GM21717 (cell line): ENCODE measurements around the gene SPAG16.
A peak's percentile ranks its signal among the peaks of the same experiment; 100 is the strongest.

ENCODE experiments used
- ATAC-seq: cut with Tn5 transposase; IDR thresholded peaks from one replicate; pipeline ENCODE4 v1.9.1; 2021; ENCODE audit warnings: mild to moderate bottlenecking, moderate library complexity; ENCODE audit not compliant: unreplicated experiment

SPAG16 gene

DNA sequence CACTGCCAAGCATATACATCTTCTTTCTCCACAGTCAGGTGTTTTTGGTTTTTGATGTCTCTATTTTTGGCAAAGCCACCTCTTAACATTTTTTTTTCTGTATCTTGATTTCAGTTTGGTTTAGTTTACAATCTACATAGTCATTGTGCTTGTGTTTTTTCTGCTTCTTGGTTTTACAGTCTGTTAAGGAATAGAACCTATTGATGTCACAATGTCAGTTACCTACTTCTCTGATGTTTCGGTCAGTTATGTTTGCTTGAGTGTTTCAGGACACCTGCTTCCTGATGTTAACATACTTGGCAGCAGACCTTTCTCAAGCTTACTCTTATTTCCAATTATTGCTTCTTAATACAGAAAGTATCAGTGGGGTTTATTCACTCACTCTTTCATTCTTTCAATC lies 253.3 kb downstream of the SPAG16 start:
- ATAC-seq, result peak; percentile 71

- no peak for ATAC-seq
These were observed 260.7 kb downstream of the SPAG16 start for GRCh38 chr2:213544940-213545339.

DNA sequence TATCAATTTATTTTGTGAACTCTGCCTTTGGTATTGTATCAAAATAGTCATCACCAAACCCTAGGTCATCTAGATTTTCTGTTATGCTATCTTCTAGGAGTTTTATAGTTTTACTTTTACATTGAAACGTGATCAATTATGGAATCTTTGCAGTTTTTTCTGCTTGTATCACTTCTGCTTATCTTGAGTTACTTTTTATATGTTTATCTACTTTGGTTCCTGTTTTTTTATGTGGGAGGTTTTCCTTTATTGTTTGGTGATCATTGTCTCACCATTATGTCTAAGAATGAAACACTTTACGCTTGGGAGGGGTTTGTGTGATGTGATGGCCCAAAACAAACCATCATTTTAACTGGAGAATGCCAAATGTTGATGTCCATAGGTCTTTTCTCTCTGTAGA lies 261.2 kb downstream of the SPAG16 start:
- ATAC-seq, result peak; percentile 46

- no peak for ATAC-seq
These were observed 261.8 kb downstream of the SPAG16 start for GRCh38 chr2:213545964-213546475.

- no peak for ATAC-seq
These were observed 267.3 kb downstream of the SPAG16 start for GRCh38 chr2:213551526-213551925.

DNA sequence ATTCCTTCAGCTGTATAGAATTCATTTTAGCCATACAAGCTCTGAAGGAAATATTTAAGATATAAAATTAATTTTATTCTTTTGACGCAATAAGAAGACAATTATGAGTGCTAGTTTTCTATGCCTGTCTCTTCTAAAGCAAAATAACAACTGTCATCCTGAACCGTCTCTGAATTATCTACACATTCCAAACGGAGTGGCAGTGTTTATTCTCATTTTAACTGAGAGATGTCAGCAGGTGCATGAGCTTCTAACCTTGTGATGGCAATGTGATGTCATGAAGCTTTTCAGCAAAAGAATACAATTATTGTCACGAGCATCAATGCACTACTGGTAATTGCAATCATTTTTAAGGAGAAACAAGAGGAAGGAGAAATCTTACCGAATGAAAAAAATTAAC lies 274.8 kb downstream of the SPAG16 start:
- ATAC-seq, result no peak

DNA sequence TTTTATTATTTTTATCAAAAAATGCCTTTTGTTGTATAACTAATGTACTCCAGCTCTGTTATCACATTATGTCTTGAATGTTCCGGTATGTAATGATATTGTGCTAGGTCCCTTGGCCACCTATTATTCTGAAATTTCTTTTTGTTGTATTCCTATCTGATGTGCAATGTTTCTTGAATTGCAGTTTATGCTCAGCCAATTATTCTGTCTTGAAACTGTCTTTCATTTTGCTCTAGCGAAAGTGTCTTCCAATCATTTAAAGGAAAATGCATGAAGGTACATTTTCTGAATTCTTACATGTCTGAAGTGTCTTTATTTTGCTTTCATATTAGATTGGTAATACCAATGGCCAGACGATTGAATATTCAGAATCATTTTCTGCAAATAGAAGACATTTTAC lies 277.5 kb downstream of the SPAG16 start:
- ATAC-seq, result no peak

DNA sequence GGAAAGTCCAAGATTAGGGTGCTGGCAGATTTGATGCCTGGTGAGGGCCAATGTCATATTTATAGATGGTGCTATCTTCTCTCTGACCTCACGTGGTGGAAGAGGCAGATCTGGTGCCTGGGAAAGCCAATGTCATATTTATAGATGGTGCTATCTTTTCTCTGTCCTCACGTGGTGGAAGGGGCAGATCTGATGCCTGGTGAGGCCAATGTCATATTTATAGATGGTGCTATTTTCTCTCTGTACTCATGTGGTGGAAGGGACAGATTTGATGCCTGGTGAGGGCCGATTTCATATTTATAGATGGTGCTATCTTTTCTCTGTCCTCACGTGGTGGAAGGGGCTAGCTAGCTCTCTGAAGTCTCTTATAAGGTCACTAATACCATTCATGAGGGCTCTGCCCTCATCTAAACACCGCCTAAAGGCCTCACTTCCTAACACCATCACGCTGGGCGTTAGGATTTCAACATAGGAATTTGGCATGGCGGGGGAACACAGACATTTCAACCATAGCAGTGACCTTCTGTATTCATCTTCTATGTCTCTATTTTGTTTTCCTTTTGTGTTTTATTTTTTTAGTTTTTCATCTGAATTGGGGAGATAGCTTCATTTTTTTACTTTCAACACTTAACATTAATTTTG lies 278.4 kb downstream of the SPAG16 start:
- no peak for ATAC-seq

DNA sequence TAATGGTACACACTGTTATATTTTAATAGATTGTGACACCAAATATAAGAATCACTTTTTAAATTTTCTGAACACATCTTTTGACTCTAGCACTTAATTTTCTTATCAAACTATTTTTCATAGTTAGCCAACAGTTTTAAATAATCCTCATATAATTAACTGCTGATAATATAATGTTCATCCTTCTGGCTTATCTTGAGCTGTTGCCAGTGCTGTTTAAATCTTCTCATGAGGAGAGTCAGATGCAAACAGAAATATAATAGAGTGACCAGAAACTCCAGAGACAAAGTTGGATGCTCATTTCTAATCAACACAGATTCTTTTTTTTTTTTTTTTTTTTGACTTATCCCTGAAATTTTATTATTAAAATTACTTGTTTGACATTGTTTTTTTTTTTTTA lies 282.6 kb downstream of the SPAG16 start:
- no peak for ATAC-seq

DNA sequence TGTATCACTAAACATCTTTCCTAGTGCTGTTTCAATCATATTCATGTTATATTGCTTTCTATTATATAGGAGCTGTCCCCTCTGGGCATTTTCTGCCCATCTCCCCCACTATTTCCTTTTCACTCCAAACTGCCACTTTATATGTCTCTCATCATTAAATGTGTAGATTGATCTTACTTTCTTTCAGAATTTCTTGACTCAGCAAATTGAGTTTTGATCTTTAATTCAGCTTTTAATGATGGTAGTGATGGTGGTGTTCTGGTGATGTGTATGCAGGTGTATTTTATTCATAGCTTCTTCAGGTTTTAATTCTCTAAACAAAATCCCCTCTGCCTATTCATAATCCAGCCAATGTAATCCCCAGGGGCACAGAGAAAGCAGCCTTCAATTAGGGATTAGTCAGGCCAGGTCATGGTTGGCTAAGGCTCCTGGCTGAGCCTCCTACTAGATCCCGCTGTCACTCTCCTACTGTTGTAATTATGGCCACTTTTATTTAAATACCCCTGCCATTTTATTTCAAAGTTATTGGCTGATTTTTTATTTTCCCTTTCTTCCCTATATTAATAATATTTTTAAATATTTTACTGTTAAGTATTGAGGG lies 325.4 kb downstream of the SPAG16 start:
- ATAC-seq, result no peak

- ATAC-seq, result peak; percentile 82
These were observed 342.9 kb downstream of the SPAG16 start for GRCh38 chr2:213627054-213627710.

- peak; percentile 57 for ATAC-seq
These were observed 343.7 kb downstream of the SPAG16 start for GRCh38 chr2:213627835-213628460.

DNA sequence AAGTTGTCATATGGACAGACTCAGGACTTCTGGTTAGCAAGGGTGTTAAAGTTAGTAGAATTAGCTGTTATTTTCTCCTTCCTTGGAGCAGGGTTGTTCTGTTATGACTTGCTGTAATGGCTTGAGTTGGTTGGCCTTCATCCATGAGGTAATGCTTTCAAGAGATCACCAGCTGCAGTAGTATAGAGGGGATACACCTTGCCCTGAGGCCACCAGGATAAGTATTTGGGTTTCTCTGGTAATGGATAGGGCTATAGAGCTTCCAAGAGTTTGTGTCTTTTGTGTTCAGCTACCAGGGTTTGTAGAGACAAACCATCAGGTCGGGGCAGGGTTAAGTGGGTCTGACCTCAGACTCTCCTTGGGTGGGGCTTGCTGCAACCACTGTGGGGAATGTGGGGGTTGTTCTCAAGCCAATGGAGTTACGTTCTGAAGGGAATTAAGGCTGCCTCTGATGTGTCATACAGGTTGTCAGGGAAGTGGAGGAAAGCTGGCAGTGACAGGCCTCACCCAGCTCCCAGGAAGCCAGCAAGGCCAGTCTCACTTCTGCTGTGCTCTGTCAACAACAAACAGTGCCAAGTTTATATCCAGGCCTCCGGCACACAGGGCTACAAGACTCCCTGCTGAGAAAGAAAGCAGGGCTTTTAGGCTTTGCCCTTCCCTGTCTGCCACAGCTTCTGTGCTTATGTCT lies 356.6 kb downstream of the SPAG16 start:
- ATAC-seq, result no peak

DNA sequence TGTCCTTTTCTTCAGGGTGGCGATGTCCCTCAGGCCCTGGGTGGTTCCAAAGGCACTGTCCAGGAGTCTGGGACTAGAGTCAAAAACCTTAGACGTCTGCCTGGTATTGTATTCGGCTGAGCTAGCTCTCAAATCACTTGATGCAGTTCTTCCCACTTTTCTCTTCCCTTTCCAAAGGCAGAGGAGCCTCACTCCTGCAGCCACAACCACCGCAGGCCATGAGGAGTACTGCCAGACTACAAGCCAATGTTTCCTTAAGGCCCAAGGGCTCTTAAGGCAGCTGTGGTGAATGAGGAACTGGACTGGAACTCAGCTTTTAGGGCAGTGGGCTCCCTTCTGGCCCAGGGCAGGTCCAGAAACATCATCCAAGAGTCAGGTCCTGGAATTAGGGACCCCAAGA lies 360.7 kb downstream of the SPAG16 start:
- ATAC-seq, result no peak

DNA sequence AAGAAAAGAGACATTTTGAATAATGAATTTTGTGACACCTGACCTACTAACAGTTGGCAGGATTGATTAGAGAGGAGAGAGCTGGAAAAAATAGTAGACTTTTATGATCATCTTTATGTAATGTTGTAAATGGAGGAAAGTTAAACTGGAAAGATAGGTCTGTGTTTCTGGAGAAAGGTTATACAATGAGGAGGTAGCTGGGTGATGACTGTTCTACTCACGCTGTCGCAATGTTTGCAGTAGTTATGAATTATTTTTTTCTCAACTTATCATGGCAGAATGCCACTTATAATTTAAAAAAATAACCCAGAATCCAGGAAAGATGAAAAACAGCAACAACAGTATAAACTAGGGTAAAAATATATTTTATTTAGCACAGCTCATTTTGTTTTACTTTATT lies 364.9 kb downstream of the SPAG16 start:
- ATAC-seq, result no peak

- ATAC-seq, result no peak
These were observed 380.6 kb downstream of the SPAG16 start for GRCh38 chr2:213664817-213665216.

DNA sequence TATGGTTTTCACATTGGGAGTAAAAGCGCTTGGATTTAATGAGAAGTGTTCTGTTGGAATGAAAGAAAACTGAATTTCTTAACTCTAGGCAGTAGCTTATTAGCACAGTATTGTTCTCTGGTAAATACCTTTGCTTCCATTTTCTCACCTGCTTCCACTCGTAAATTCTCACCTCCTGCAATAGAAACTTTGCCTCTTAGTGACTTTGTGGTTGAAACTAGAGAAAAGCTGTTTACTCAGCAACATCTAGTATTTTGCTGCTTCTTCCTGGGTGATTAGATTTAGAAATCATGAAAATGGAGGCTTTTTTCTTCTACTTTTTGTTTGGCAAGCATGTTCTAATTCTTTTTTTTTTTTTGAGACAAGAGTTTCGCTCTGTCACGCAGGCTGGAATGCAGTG lies 385.4 kb downstream of the SPAG16 start:
- ATAC-seq, result no peak

- peak; percentile 76 for ATAC-seq
These were observed 394.4 kb downstream of the SPAG16 start for GRCh38 chr2:213678437-213679218.

DNA sequence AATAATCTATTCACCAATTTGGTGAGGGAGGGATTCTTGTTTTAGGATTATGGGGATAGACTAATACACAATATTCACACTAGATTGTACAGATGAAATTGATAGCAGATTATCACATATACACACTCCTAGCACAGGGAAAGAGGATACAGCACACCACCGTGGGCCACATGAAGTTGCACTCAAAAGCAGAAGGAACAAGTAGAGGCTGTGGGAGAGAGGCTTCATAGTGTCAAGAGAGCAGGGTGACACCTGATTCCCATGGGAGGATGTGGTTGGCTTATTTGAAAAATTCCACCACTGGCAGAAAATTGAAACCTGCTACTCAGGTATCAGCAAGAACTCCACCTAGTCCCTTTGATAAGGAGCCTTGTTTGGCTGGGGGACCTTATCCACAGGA lies 395.6 kb downstream of the SPAG16 start:
- no peak for ATAC-seq

GRCh38 chr2:213682276-213682675 lies 398.0 kb downstream of the SPAG16 start:
- no peak for ATAC-seq
